Measurements from ENCODE around the gene KRTAP26-1.

Gene KRTAP26-1

GRCh38 chr21:30329203-30329875, 9.2 kb upstream of the KRTAP26-1 start:
- DNase-seq (ENCODE audit: low spot score): no peak
- H3K27ac ChIP-seq: no peak overlapping the region
- TF ChIP-seq CTCF (IDR thresholded peaks at IDR 0.05): no peak
- no peak overlapping the region for H3K4me3 ChIP-seq

GRCh38 chr21:30326390-30326789, 6.3 kb upstream of the KRTAP26-1 start:
- TF ChIP-seq CTCF (IDR thresholded peaks at IDR 0.05): no peak

GRCh38 chr21:30315701-30316100, 4.4 kb downstream of the KRTAP26-1 start:
- no peak for TF ChIP-seq CTCF (IDR thresholded peaks at IDR 0.05)
- H3K27ac ChIP-seq: no peak overlapping the region
- DNase-seq (ENCODE audit: low spot score): no peak
- H3K4me3 ChIP-seq: no peak overlapping the region

More at GRCh38 chr21:30326390-30326789, 6.3 kb upstream of the KRTAP26-1 start:
- Histone ChIP-seq H3K4me3 (no peak overlapping the region), H3K27ac (no peak overlapping the region)
- DNase-seq (ENCODE audit: low spot score): no peak

- no peak for TF ChIP-seq CTCF (IDR thresholded peaks at IDR 0.05)
- Histone ChIP-seq H3K4me3 (no peak overlapping the region), H3K27ac (no peak overlapping the region)
- DNase-seq (ENCODE audit: low spot score): no peak
These were observed 13.2 kb downstream of the KRTAP26-1 start for GRCh38 chr21:30306884-30307283.

- TF ChIP-seq CTCF (IDR thresholded peaks at IDR 0.05): no peak
- Histone ChIP-seq H3K27ac (no peak overlapping the region), H3K4me3 (no peak overlapping the region)
- DNase-seq (ENCODE audit: low spot score): no peak
These were observed 15.0 kb downstream of the KRTAP26-1 start for GRCh38 chr21:30305136-30305535.

- no peak for DNase-seq (ENCODE audit: low spot score)
- H3K4me3 ChIP-seq: no peak within 1 kb of the TSS
- TF ChIP-seq CTCF (IDR thresholded peaks at IDR 0.05): no peak
- H3K27ac ChIP-seq: no peak within 1 kb of the TSS
These were observed 30.9 kb downstream of the KRTAP26-1 start, which contains the start of gene KRTAP25-1 for GRCh38 chr21:30289215-30289614. KRTAP25-1 (minus strand) TSS chr21:30289514; CDS start chr21:30289490, 24 bp downstream.

- Histone ChIP-seq H3K4me3 (no peak within 1 kb of the TSS), H3K27ac (no peak within 1 kb of the TSS)
- no peak for DNase-seq (ENCODE audit: low spot score)
- no peak for TF ChIP-seq CTCF (IDR thresholded peaks at IDR 0.05)
These were observed 37.3 kb downstream of the KRTAP26-1 start, which contains the start of gene KRTAP24-1 for GRCh38 chr21:30282850-30283249. KRTAP24-1 (minus strand) TSS chr21:30282950; CDS start chr21:30282932, 18 bp downstream.
